Liver (tissue), 9 donors: ENCODE data around the gene SRPX. TPM values are rescaled to one million over a fixed set of nuclear protein-coding genes. Genes with fewer than 3 reads are reported as not detected.

Experiments
- DNase-seq: peaks from one replicate; pipeline ENCODE4 v3.0.0-alpha.2; 2017; ENCODE audit warnings: low spot score
- H3K27ac ChIP-seq, 2 donors: one replicate each; pipeline ENCODE4 v1.7.0; 2013; ENCODE audit warnings: inconsistent platforms in 2 of 2, low read length in 2 of 2, control low read depth in 1 of 2, low read depth in 1 of 2, mild to moderate bottlenecking in 1 of 2
- H3K27me3 ChIP-seq, 4 donors: one replicate each; pipeline versions ENCODE4 v1.6.1 to v1.7.0; 2013; ENCODE audit warnings: low read length in 3 of 4, inconsistent platforms in 1 of 4, mild to moderate bottlenecking in 1 of 4, moderate library complexity in 1 of 4; ENCODE audit not compliant: control insufficient read depth in 4 of 4, insufficient read depth in 4 of 4
- H3K36me3 ChIP-seq, 4 donors: one replicate each; pipeline versions ENCODE4 v1.6.1 to v1.7.0; 2013; ENCODE audit warnings: low read length in 3 of 4, mild to moderate bottlenecking in 3 of 4, low read depth in 1 of 4, moderate library complexity in 1 of 4; ENCODE audit not compliant: control insufficient read depth in 4 of 4, insufficient read depth in 3 of 4
- H3K4me1 ChIP-seq, 4 donors: one replicate each; pipeline versions ENCODE4 v1.6.1 to v1.7.0; 2013; ENCODE audit warnings: low read length in 3 of 4, mild to moderate bottlenecking in 3 of 4, moderate library complexity in 1 of 4; ENCODE audit not compliant: control insufficient read depth in 4 of 4, insufficient read depth in 4 of 4
- H3K4me3 ChIP-seq, 3 donors: one replicate each; pipeline versions ENCODE4 v1.6.1 to v1.7.0; 2013; ENCODE audit warnings: low read length in 3 of 3, control low read depth in 1 of 3, low read depth in 1 of 3, mild to moderate bottlenecking in 1 of 3
- H3K9ac ChIP-seq, 2 donors: one replicate each; pipeline ENCODE4 v1.7.0; 2013; ENCODE audit warnings: low read length in 2 of 2, mild to moderate bottlenecking in 2 of 2, moderate library complexity in 2 of 2, control low read depth in 1 of 2, low read depth in 1 of 2
- H3K9me3 ChIP-seq, 4 donors: one replicate each; pipeline versions ENCODE4 v1.6.1 to v1.7.0; 2013; ENCODE audit warnings: low read length in 3 of 4; ENCODE audit not compliant: control insufficient read depth in 4 of 4
- EGR1 ChIP-seq, 2 donors: IDR thresholded peaks; 2 replicates each; pipeline ENCODE4 v1.6.1; 2016 to 2018; ENCODE audit warnings: antibody characterized with exemption in 2 of 2, low read depth in 2 of 2
- FOXA1 ChIP-seq: IDR thresholded peaks from 2 replicates; pipeline ENCODE4 v1.6.1; 2016; ENCODE audit warnings: antibody characterized with exemption
- FOXA2 ChIP-seq: IDR thresholded peaks from 2 replicates; pipeline ENCODE4 v1.6.1; 2016; ENCODE audit warnings: antibody characterized with exemption
- GABPA ChIP-seq, 2 donors: IDR thresholded peaks in 1 of 2; conservative IDR thresholded peaks in 1 of 2; 2 replicates each; pipeline ENCODE4 v1.6.1; 2016; ENCODE audit warnings: antibody characterized with exemption in 2 of 2, mild to moderate bottlenecking in 1 of 2, moderate library complexity in 1 of 2
- HNF4A ChIP-seq, 2 donors: conservative IDR thresholded peaks; 2 replicates each; pipeline ENCODE4 v1.6.1; 2016; ENCODE audit warnings: antibody characterized with exemption in 2 of 2, mild to moderate bottlenecking in 2 of 2
- HNF4G ChIP-seq: IDR thresholded peaks from 2 replicates; pipeline ENCODE4 v1.6.1; 2016; ENCODE audit warnings: antibody characterized with exemption
- JUND ChIP-seq, 2 donors: IDR thresholded peaks; 2 replicates each; pipeline ENCODE4 v1.6.1; 2016; ENCODE audit warnings: antibody characterized with exemption in 2 of 2
- NR2F2 ChIP-seq: IDR thresholded peaks from 2 replicates; pipeline ENCODE4 v1.6.1; 2016; ENCODE audit warnings: antibody characterized with exemption
- RAD21 ChIP-seq, 2 donors: IDR thresholded peaks; 2 replicates each; pipeline ENCODE4 v1.6.1; 2016; ENCODE audit warnings: antibody characterized with exemption in 2 of 2, mild to moderate bottlenecking in 2 of 2
- RXRA ChIP-seq, 2 donors: IDR thresholded peaks; 2 replicates each; pipeline ENCODE4 v1.6.1; 2017 to 2018; ENCODE audit warnings: antibody characterized with exemption in 2 of 2, mild to moderate bottlenecking in 1 of 2
- SP1 ChIP-seq: IDR thresholded peaks from 2 replicates; pipeline ENCODE4 v1.6.1; 2018; ENCODE audit warnings: antibody characterized with exemption, mild to moderate bottlenecking
- TAF1 ChIP-seq: conservative IDR thresholded peaks from 2 replicates; pipeline ENCODE4 v1.6.1; 2016; ENCODE audit warnings: antibody characterized with exemption, mild to moderate bottlenecking
- YY1 ChIP-seq: IDR thresholded peaks from 2 replicates; pipeline ENCODE4 v1.6.1; 2016; ENCODE audit warnings: antibody characterized with exemption, mild to moderate bottlenecking
- WGBS: extraction: QIAGEN DNeasy Blood & Tissue Kit; methylation state at CpG from one replicate; pipeline ENCODE4 v1.1.7; 2013; 5-methylcytosine and 5-hydroxymethylcytosine counted together
- polyA plus RNA-seq, 2 donors: library from polyadenylated mRNA; stranded (reverse) in 1 of 2; unstranded in 1 of 2; fragments of 200-250 nt in 1 of 2; fragments of >200 nt in 1 of 2; fragmentation: Nextera tagmentation in 1 of 2; extraction: Ambion mirVana in 1 of 2; gene quantifications; one replicate each; pipeline versions ENCODE4 v1.2.1 to v1.2.3, GENCODE V29; 2013 to 2015
- total RNA-seq, 2 donors: library from RNA; depleted of rRNA; stranded (reverse); fragments of >200 nt; gene quantifications; one replicate each; pipeline ENCODE4 v1.2.3, GENCODE V29; 2014
- TF ChIP-seq, protein P1 (sequence below): IDR thresholded peaks from 2 replicates; pipeline ENCODE4 v1.6.1; 2016; ENCODE audit warnings: antibody characterized with exemption, mild to moderate bottlenecking
- TF ChIP-seq, protein P2 (sequence below): fragments of 150-350 bp; IDR thresholded peaks from 2 replicates; pipeline ENCODE4 v1.5.1; 2017; ENCODE audit warnings: improper control_type of control experiment, low read depth, low read length; ENCODE audit not compliant: missing input control
- TF ChIP-seq, protein P3 (sequence below): IDR thresholded peaks from 2 replicates; pipeline ENCODE4 v1.6.1; 2016; ENCODE audit warnings: antibody characterized with exemption
- TF ChIP-seq, protein P4 (sequence below): IDR thresholded peaks from 2 replicates; pipeline ENCODE4 v1.6.1; 2016; ENCODE audit warnings: antibody characterized with exemption
- donor health status: healthy.
- donor health status: healthy.
- donor health status: healthy.
- donor health status: healthy.
- donor health status: healthy.

Gene SRPX
- total and polyA plus RNA-seq, 4 donors, result 4.9 to 15.3 (median 10.3) TPM

DNA sequence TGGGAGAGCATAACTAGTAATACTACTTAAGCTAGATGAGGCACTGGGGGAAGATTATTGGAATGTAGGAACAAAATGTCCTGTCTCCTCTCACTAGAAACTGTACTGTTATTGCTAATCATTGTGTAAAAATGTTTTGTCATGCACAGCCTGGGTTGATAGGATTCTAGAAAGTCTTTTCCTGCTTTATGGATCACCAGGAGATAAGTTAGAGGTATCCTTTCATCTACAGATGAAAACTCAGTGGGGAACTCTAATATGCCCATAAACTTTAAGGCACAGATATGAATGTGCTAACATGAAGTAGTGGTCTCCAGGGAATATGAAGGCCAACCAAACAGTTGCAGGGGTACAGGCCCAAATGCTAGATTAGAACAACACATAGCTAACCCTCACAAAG is 57.5 kb downstream of the SRPX start (continued):
- TF ChIP-seq, protein P1, sequence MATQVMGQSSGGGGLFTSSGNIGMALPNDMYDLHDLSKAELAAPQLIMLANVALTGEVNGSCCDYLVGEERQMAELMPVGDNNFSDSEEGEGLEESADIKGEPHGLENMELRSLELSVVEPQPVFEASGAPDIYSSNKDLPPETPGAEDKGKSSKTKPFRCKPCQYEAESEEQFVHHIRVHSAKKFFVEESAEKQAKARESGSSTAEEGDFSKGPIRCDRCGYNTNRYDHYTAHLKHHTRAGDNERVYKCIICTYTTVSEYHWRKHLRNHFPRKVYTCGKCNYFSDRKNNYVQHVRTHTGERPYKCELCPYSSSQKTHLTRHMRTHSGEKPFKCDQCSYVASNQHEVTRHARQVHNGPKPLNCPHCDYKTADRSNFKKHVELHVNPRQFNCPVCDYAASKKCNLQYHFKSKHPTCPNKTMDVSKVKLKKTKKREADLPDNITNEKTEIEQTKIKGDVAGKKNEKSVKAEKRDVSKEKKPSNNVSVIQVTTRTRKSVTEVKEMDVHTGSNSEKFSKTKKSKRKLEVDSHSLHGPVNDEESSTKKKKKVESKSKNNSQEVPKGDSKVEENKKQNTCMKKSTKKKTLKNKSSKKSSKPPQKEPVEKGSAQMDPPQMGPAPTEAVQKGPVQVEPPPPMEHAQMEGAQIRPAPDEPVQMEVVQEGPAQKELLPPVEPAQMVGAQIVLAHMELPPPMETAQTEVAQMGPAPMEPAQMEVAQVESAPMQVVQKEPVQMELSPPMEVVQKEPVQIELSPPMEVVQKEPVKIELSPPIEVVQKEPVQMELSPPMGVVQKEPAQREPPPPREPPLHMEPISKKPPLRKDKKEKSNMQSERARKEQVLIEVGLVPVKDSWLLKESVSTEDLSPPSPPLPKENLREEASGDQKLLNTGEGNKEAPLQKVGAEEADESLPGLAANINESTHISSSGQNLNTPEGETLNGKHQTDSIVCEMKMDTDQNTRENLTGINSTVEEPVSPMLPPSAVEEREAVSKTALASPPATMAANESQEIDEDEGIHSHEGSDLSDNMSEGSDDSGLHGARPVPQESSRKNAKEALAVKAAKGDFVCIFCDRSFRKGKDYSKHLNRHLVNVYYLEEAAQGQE, result no peak
- no peak for TF ChIP-seq JUND (IDR thresholded peaks at IDR 0.05)
- TF ChIP-seq, protein P2, sequence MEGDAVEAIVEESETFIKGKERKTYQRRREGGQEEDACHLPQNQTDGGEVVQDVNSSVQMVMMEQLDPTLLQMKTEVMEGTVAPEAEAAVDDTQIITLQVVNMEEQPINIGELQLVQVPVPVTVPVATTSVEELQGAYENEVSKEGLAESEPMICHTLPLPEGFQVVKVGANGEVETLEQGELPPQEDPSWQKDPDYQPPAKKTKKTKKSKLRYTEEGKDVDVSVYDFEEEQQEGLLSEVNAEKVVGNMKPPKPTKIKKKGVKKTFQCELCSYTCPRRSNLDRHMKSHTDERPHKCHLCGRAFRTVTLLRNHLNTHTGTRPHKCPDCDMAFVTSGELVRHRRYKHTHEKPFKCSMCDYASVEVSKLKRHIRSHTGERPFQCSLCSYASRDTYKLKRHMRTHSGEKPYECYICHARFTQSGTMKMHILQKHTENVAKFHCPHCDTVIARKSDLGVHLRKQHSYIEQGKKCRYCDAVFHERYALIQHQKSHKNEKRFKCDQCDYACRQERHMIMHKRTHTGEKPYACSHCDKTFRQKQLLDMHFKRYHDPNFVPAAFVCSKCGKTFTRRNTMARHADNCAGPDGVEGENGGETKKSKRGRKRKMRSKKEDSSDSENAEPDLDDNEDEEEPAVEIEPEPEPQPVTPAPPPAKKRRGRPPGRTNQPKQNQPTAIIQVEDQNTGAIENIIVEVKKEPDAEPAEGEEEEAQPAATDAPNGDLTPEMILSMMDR, result no peak
- TF ChIP-seq RAD21 (IDR thresholded peaks at IDR 0.05), result no peak

DNA sequence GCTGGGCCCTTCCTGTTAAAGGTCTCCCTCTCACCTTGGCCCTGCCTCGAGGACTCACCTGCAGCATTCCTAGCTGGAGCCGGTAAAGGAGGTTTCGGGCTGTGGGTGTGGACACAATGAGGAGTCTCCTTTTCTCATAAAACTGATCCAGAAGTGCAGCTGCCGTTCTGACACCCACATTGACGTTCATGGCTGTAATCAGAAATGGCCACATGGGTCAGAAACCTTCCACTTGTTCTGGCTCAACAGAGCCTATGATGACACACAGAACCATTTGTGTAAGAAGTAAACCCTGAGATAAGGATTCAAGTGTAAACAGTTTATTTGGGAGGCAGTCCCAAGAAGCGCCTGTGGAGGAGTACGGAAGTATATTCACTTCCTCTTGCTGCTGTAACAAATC is 63.8 kb downstream of the SRPX start:
- no peak overlapping the region for H3K9ac ChIP-seq
- WGBS, result 86% methylated on average over 7 of the region's 7 CpGs
- H3K27ac ChIP-seq, result no peak overlapping the region
- no peak for DNase-seq
- H3K4me1 ChIP-seq, result no peaks in the 10 kb centered on the region
- no peak for TF ChIP-seq HNF4G
- TF ChIP-seq, protein P3, sequence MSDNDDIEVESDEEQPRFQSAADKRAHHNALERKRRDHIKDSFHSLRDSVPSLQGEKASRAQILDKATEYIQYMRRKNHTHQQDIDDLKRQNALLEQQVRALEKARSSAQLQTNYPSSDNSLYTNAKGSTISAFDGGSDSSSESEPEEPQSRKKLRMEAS, result no peak
- H3K9me3 ChIP-seq, result no peaks in the 10 kb centered on the region
- H3K4me3 ChIP-seq, result no peak overlapping the region
- H3K27me3 ChIP-seq, result no peaks in the 10 kb centered on the region
- H3K36me3 ChIP-seq, result no peaks in the 10 kb centered on the region

DNA sequence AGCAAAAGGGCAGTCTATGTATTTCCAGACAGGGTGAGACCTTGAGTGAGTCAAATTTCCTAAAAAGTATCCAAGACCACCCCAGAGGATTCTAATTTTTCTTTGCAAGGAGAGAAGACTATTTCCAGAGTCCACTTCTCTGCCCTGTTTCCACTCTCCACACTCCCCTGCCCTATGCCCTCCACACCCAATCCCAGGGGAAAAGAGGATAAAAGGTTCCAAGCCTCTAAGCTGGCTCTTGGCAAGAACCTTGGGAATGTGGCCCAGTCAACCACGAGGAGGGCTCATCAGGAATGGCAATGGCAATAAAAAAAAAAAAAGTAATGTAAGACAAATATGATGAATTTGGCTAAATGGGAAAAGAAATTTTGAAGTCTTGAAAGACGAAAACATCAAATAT is 65.9 kb downstream of the SRPX start:
- 57% methylated on average over 2 of the region's 2 CpGs for WGBS
- no peak overlapping the region for H3K27ac ChIP-seq
- DNase-seq, result no peak
- H3K9me3 ChIP-seq, result no peaks in the 10 kb centered on the region
- no peak overlapping the region for H3K9ac ChIP-seq
- no peaks in the 10 kb centered on the region for H3K4me1 ChIP-seq
- no peaks in the 10 kb centered on the region for H3K27me3 ChIP-seq
- no peaks in the 10 kb centered on the region for H3K36me3 ChIP-seq
- no peak overlapping the region for H3K4me3 ChIP-seq
- TF ChIP-seq RAD21 (IDR thresholded peaks at IDR 0.05), result no peak
- no peak for TF ChIP-seq NR2F2
- TF ChIP-seq RXRA (IDR thresholded peaks at IDR 0.05), result no peak
- no peak for TF ChIP-seq YY1
- TF ChIP-seq, protein P1, result no peak
- no peak for TF ChIP-seq FOXA1
- no peak for TF ChIP-seq TAF1
- TF ChIP-seq, protein P3, result no peak
- no peak for TF ChIP-seq FOXA2
- TF ChIP-seq HNF4A (conservative IDR thresholded peaks at IDR 0.05), result no peak
- no peak for TF ChIP-seq GABPA (IDR thresholded peaks at IDR 0.05 in 1 of 2, conservative IDR thresholded peaks at IDR 0.05 in 1 of 2)
- TF ChIP-seq, protein P4, sequence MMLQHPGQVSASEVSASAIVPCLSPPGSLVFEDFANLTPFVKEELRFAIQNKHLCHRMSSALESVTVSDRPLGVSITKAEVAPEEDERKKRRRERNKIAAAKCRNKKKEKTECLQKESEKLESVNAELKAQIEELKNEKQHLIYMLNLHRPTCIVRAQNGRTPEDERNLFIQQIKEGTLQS, result no peak
- TF ChIP-seq JUND (IDR thresholded peaks at IDR 0.05), result no peak
- no peak for TF ChIP-seq SP1
- TF ChIP-seq, protein P2, result no peak
- TF ChIP-seq EGR1 (IDR thresholded peaks at IDR 0.05; ENCODE audit: low read depth in 2 of 2), result no peak
